ENCODE data around the gene FAIM2.
"Not testable (repeated sequence)": the region's sequence is repeated elsewhere in the genome, so short reads cannot be mapped to it uniquely, and the experiment has no call there.

Gene FAIM2

DNA sequence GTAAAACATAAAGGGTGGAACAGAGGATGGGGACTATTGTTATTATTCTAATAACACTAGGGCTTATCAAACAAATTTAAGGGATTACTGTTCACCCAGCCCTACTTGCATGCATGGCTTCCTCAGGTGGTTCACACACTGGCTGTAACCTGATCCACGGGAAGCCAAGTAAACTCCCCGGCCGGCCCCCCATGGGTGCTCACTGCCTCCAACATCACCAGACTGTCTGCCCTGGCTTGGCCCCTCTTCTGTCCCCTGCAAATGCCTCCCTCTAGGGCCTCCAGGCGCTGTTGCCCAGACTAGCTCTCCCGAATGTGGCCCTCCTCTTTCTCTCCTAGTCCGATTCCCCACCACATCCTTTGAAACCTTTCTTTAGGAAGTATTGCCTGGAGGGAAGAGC is 18.6 kb downstream of the FAIM2 start:
- no peaks in the 10 kb centered on the region for H3K36me3 Mint-ChIP-seq
- H3K9me3 Mint-ChIP-seq = peaks cover 5% of the 10 kb centered on the region
- H3K27ac Mint-ChIP-seq = no peak overlapping the region
- no peaks in the 10 kb centered on the region for H3K4me1 Mint-ChIP-seq
- H3K27me3 Mint-ChIP-seq = peaks cover 44% of the 10 kb centered on the region
- ATAC-seq = no peak
- no peak overlapping the region for H3K4me3 Mint-ChIP-seq

DNA sequence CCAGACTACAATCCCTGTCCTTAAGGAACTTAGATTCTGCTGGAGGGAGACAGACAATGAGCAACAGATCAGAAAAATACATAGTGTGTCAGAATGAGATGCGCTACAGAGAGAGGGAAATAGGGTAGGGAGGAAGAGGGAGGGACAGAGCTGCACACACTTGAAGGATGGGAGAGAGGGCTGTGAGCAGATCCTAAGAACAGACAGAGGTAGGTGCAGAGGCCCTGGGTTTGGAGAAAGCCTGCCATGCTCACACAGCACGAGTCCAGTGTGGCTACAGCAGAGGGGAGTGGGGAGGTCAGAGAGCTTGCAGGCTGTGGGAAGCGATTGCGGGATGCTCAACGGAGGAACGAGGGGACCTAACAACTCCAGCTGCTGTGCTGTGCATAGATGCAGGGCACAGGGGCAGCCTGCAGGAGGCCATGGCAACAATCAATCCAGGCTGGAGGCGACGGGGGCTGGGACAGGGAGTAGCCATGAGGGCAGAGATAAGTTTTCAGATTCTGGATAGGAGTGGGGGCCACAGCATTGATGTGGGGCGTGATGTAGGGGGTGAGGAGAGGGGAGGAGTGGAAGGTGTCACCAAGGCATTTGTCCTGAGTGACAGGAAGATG is 20.7 kb downstream of the FAIM2 start:
- Mint-ChIP-seq H3K4me3 (no peak overlapping the region), H3K36me3 (no peaks in the 10 kb centered on the region), H3K9me3 (peaks cover 27% of the 10 kb centered on the region), H3K4me1 (no peaks in the 10 kb centered on the region), H3K27me3 (peaks cover 44% of the 10 kb centered on the region), H3K27ac (no peak overlapping the region)
- no peak for ATAC-seq

DNA sequence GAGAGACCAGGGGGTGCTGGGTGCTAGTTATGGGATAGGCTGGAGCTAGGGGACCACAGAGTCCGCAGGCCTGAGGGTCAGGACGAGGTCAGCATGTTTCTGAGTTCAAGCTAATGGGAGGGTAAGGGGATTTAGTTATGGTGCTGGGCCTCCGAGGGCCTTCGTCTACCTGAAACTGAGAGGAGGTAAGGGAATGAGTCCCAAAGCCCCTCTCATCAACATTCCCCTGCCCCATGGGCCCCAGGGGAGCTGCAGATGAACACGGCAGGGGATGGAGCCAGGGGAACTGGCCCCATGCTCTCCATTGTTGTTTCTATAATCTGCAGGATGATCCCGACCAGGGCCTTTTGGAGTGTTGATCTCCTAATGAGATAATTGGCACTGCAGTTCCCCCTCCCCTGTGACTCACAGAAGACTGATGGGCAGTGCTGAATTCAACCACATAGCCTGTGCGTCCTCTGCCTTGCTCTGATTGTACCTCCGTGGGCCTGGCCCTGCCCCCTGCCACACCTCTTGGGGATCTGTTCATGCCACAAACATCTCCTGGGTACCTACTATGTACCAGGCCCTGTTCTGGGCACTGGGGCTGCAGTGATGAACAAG is 21.4 kb downstream of the FAIM2 start:
- Mint-ChIP-seq H3K4me3 (no peak overlapping the region), H3K4me1 (no peaks in the 10 kb centered on the region), H3K36me3 (no peaks in the 10 kb centered on the region), H3K9me3 (peaks cover 31% of the 10 kb centered on the region), H3K27ac (no peak overlapping the region), H3K27me3 (peaks cover 42% of the 10 kb centered on the region)
- no peak for ATAC-seq

DNA sequence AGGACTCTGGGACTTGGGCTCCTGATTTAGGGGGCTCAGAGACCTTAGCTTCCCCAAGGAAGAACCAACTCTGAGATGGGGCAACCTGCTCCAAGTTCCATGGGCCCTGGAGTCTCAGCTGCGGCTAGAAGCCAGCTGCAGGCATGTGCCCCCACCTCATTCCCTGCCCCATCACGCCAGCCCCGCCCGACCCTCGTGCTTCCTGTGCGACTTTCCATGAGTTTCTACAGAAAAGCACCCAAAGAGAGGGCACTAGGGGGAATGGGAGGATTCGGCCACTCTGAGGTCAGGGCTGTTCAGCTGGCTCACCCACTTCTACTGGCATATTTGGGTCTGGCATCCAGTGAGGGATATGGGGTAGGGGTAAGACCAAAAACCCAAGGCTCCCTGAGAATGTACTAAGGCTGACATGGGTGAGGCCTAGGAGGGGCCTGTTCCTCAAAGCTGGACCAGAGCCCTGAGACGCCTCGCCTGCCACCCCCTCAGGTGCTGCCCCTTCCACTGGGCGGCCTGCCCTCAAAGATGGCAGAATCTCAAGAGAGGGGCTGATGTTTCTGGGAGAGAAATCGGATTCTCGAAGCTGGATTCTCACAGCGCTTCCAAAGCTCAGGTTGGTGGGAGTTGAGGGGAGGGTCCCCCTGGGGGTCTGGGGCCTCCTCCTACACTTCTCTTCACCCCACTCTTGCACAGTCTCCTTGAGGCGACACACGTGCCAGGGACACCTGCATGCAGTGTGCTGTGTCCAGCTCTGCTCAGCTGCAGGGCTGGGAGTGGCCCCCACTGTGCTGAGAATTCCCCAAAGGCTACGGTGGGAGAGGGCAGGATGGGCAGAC is 22.1 kb downstream of the FAIM2 start:
- Mint-ChIP-seq H3K27ac (no peak overlapping the region), H3K4me1 (no peaks in the 10 kb centered on the region), H3K27me3 (peaks cover 35% of the 10 kb centered on the region), H3K36me3 (no peaks in the 10 kb centered on the region), H3K9me3 (peaks cover 31% of the 10 kb centered on the region), H3K4me3 (no peak overlapping the region)
- ATAC-seq = no peak

DNA sequence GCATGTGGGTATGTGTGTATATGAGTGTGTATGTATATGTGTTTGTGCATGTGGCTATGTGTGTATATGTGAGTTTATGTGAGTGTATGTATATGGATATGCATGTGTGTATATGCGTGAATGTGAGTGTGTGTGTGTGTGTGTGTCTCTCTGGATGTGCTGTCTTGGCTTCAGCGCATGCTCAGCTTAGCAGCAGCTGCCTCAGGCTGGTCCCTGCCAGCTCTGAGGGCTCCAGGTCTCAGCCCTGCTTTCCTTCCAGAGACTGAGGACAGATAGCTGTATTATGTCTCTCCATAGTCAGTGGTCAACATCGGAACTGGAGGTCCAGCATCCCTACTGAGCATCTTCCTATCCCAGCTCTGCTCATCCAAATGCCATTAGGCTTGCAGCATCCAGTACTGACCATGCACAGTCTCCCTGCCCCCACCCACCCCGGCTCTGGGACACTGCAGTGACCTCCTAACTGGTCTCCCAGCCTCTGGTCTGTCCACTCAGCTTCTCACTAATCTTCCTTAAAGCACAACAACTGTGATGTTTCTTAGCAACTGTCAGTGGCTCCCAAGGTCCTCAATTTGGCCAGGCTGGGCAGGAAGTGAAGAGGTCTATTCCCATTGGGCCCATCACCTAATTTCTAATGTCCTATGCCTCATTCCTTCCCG is 22.8 kb downstream of the FAIM2 start:
- Mint-ChIP-seq H3K4me1 (no peaks in the 10 kb centered on the region), H3K4me3 (no peak overlapping the region), H3K27ac (no peak overlapping the region), H3K27me3 (peaks cover 29% of the 10 kb centered on the region), H3K9me3 (peaks cover 31% of the 10 kb centered on the region), H3K36me3 (no peaks in the 10 kb centered on the region)
- ATAC-seq = no peak

DNA sequence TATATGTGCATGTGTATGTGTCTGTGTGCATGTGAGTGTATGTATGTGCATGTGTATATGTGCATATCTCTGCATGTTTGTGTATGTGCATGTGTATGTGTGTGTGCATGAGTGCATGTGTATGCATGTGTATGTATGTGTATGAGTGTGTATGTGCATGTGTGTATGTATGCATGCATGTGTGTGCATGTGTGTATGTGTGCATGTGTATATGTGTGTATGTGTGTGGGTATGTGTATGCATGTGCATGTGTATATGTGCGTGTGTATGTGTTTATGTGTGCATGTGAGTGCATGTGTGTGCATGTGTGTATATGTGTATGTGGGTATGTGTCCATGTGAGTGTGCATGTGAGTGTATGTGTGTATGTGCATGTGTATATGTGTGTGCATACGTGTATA is 24.6 kb downstream of the FAIM2 start:
- not testable (repeated sequence) for H3K4me3 Mint-ChIP-seq, H3K36me3 Mint-ChIP-seq, H3K4me1 Mint-ChIP-seq, H3K27ac Mint-ChIP-seq, ATAC-seq
- peaks cover 31% of the 10 kb centered on the region for H3K9me3 Mint-ChIP-seq
- peaks cover 12% of the 10 kb centered on the region for H3K27me3 Mint-ChIP-seq

DNA sequence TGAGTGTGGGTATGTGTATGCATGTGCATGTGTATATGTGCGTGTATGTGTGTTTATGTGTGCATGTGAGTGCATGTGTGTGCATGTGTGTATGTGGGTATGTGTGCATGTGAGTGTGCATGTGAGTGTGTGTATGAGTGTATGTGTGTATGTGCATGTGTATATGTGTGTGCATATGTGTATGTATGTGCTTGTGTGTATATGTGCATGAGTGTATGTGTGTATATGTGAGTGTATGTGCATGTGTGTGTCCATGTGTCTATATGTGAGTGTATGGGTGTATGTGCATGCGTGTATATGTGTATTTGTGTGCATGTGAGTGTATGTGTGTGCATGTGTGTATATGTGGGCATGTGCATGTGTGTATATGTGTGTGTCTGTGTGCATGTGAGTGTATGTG is 25.7 kb downstream of the FAIM2 start:
- no peaks in the 10 kb centered on the region for H3K36me3 Mint-ChIP-seq

DNA sequence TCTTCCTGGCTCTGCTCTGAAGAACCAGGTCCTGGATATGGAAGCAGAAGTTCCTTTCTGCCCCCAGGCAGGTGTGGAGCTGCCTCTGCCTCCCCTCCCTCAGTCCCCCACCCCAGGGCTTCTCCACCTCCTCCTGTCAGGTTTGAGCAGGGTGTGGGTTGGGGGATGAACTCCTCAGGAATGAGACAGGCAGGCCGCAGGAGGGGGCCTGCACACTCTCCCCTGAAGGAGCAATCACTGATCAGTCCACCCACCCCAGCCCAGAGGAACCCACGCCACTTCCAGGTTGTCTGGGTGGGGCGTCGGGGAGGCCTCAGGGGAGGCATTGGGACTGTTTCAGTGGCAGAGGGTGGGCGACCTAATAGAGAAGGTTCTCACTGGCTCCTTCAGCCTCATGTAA is 26.6 kb downstream of the FAIM2 start:
- Mint-ChIP-seq H3K4me3 (no peak overlapping the region), H3K36me3 (no peaks in the 10 kb centered on the region), H3K4me1 (no peaks in the 10 kb centered on the region), H3K27ac (no peak overlapping the region), H3K27me3 (no peaks in the 10 kb centered on the region), H3K9me3 (peaks cover 31% of the 10 kb centered on the region)
- ATAC-seq = no peak

More for the DNA sequence above, 25.7 kb downstream of the FAIM2 start:
- ATAC-seq = no peak
- H3K27me3 Mint-ChIP-seq = peaks cover 2% of the 10 kb centered on the region
- no peak overlapping the region for H3K27ac Mint-ChIP-seq
- H3K4me3 Mint-ChIP-seq = no peak overlapping the region
- no peaks in the 10 kb centered on the region for H3K4me1 Mint-ChIP-seq
- H3K9me3 Mint-ChIP-seq = peaks cover 31% of the 10 kb centered on the region

DNA sequence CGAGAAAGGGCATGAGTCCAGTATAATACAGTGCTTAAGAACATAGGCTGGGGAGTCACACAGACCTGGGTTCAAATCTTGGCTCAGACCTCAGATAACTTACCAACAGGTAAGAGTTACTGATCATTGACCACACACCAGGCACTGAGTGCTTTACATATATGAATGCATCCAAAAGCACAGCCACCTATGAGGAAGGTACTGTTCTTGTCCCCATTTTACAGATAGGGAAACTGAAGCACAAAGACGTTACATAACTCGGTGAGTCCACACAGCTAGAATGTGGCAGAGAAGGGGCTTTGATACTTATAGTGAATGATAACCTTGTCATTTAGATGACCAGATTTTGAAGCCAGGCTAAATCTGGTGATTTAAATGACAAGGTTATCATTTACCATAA is 27.6 kb downstream of the FAIM2 start:
- no peaks in the 10 kb centered on the region for H3K27me3 Mint-ChIP-seq
- H3K36me3 Mint-ChIP-seq = no peaks in the 10 kb centered on the region
- no peaks in the 10 kb centered on the region for H3K4me1 Mint-ChIP-seq
- H3K9me3 Mint-ChIP-seq = peaks cover 31% of the 10 kb centered on the region
- no peak overlapping the region for H3K4me3 Mint-ChIP-seq
- no peak for ATAC-seq
- no peak overlapping the region for H3K27ac Mint-ChIP-seq

DNA sequence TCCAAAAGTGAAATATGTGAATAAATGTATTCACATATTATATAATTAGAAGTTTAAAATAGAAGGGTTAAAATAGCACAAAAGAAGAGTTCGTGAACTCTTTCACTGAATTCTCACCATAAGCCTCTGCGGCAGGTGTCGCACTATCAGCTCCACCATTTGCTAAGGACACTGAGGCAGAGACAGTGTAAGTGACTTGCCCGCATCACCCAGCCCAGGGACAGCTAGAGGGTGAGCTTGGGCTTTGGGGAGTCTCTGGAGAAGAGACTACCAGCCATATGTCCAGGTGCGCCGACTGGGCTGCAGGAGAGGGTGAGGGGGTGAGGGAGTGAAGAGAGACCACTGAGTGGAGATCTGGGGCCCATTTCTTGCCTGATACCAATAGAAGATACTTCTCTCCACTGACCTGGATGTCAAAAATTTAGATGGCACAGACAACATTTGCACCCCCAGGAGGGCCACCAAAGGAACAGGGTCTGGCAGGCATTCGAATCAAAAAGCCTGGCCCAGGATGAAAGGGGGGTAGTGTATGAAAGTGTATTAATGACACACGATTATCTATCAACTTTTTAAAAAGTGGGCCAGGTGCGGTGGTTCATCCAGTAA is 28.5 kb downstream of the FAIM2 start:
- Mint-ChIP-seq H3K4me1 (no peaks in the 10 kb centered on the region), H3K36me3 (no peaks in the 10 kb centered on the region), H3K4me3 (no peak overlapping the region), H3K27me3 (no peaks in the 10 kb centered on the region), H3K27ac (no peak overlapping the region), H3K9me3 (peaks cover 27% of the 10 kb centered on the region)
- ATAC-seq = no peak

DNA sequence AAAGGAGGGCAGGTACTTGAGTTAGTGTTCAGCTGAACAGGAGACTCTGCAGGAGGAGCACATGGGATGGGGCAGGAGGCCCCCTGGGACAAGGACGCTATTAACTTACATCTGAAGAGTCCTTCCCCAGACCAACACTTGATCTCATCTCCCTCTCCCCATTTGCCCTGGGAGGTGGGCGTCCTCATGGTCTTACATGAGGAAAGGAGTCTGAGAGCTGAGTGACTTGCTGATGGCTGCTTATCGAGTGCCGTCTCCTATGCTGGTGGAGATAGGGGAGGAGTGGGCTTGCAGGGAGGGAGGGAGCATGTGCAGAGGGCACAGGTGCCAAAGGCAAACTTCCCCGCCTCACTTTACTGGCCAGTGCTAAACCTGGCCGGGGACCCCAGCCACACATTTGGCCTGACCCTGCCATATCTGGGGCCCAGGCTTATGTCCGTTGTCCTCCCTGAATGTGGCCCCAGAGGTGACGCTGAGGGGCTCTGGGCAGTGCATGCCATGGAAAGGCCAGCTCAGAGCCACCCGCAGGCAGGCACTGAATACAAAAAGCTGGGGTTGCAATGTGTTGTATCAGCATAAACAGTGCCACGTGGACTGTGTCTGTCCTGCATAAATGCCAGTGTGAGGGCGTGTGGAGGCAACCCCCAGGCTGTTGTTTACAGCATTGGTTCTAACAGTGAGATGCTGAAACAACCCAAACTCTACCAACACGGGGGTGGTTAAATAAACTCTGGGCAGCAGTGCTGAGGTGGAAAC is 29.4 kb downstream of the FAIM2 start:
- H3K36me3 Mint-ChIP-seq = no peaks in the 10 kb centered on the region
- H3K27me3 Mint-ChIP-seq = no peaks in the 10 kb centered on the region
- no peak overlapping the region for H3K27ac Mint-ChIP-seq
- H3K9me3 Mint-ChIP-seq = peaks cover 18% of the 10 kb centered on the region
- ATAC-seq = no peak
- no peak overlapping the region for H3K4me3 Mint-ChIP-seq
- no peaks in the 10 kb centered on the region for H3K4me1 Mint-ChIP-seq

DNA sequence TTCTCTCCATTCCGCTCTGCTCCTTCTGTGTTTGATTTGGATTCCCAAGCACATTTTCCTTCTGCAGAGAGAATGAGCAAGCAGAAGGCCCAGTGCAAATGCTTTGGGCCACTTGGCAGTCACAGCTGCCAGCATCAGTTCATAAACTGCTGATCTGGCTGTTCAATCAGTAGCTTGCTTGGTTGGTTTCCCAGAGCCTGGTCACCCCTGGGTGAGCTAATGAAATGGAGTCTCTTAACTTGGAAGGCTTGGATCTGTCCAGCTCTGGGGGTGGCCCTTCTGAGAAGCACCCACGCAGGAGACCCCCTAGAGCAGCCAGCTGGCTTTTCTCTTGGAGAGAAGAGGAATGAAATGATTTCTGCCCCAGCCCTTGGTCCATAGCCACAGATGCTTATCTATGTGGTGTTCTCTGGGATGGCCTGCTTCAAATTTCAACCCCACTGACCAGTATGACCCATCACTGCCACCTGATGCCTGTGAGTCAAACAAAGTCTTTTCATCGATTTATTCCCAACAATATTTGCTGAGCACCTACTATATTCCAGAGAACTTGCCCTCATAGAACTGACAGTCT is 30.3 kb downstream of the FAIM2 start:
- Mint-ChIP-seq H3K4me1 (no peaks in the 10 kb centered on the region), H3K36me3 (no peaks in the 10 kb centered on the region), H3K9me3 (peaks cover 9% of the 10 kb centered on the region), H3K4me3 (no peak overlapping the region), H3K27me3 (no peaks in the 10 kb centered on the region), H3K27ac (no peak overlapping the region)
- ATAC-seq = no peak

DNA sequence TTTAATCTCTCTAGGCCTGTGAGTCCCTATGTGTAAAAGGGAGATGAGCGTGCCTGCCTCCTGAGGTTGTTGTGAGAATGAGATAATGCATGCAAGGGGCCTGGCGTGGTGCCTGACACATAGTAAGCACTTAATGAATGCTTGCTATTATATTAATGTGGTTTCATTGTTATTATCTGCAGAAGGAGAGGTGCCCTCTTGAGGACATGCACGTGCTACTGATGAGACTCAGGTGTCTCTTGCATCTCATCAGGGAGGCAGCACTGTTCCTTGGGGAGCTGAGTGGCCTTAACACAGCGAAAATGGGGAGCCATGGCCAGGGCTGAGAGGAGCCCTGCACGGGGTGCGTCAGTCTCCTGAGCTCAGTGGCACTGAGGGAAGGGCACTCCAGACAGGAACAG is 30.9 kb downstream of the FAIM2 start:
- Mint-ChIP-seq H3K27ac (no peak overlapping the region), H3K4me3 (no peak overlapping the region), H3K9me3 (peaks cover 2% of the 10 kb centered on the region), H3K27me3 (peaks cover 4% of the 10 kb centered on the region), H3K4me1 (no peaks in the 10 kb centered on the region), H3K36me3 (no peaks in the 10 kb centered on the region)
- ATAC-seq = no peak

DNA sequence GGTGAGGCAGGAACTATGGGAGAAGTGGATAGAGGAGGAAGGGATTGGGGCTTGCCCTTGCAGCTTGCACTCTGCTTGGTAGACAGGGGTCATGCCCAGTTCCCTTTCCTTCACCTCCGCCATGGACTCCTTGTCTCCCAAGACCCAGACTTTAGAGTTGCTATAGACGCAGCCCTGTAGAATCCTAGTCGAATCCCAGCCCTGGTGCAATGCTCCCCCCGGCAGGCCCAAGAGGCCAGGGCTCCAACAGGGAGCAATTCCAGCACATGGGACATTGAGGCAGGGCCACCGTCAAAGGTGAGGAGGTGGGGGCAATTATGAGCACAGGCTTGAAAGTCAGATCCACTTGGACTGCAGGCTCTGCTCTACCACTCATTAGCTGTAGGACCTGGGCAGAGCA is 31.3 kb downstream of the FAIM2 start:
- H3K36me3 Mint-ChIP-seq = no peaks in the 10 kb centered on the region
- no peak overlapping the region for H3K4me3 Mint-ChIP-seq

More for the DNA sequence above, 31.3 kb downstream of the FAIM2 start:
- no peak overlapping the region for H3K27ac Mint-ChIP-seq
- peaks cover 8% of the 10 kb centered on the region for H3K27me3 Mint-ChIP-seq
- peaks cover 1% of the 10 kb centered on the region for H3K4me1 Mint-ChIP-seq
- no peaks in the 10 kb centered on the region for H3K9me3 Mint-ChIP-seq
- no peak for ATAC-seq
